NCI-H2107 treated with DMSO at 0.1 percent for 48 hours (cell line): ENCODE results near the gene HIRIP3.
"Not testable (repeated sequence)": the region's sequence is repeated elsewhere in the genome, so short reads cannot be mapped to it uniquely, and the experiment has no call there.

Source experiments
- DNase-seq: peaks from one replicate; lab custom pipeline; 2025; ENCODE audit not compliant: unreplicated experiment; lab: John Stamatoyannopoulos, UW

The HIRIP3 gene

DNA sequence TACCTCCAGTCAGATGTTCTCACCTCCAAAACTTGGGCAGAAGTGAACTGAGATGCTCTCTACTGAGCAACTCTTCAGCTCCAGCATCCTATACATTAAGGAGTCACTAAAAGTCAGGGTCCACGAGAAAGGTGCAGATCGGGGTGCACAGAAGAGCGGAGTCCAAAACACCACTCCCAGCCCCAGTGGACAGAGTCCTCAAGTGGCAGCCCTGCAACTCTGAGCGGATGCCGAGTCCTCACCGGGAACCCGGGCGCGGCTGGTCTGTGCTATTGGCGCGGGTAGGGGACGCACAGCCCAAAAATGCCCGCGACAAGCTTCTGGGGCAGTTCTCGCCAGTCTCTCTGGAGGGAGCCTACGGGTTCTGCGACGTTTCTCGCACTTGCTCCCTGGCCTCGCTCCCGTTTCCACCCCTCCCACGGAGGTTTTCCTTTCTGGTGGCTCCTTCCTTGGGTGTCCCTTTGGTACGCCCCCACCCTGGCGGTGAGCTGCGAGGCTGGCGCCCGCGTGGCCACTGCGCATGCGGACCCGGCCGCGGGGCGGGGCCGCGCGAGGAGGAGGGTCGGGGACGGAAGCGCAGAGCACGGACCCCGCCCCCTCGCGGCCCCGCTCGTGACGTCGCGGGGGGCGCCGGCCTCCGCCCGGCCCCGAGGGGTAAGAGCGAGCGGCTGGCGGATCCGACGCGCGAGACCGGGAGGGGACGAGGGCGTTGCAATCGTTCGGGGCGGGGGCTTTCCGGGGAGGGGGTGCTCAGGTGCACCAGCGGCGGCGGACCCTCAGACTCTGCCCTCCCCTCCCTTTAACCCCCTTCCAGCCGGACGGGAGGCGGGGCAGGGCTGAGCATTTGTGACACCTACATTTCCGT, 33.7 kb downstream of the HIRIP3 start, which contains the start of gene TMEM219:
TMEM219 (plus strand) TSS at position 601 of the 865 bp plus-strand sequence. CDS start 1,065 bp downstream, outside the sequence.
- DNase-seq: peak; percentile 60

DNA sequence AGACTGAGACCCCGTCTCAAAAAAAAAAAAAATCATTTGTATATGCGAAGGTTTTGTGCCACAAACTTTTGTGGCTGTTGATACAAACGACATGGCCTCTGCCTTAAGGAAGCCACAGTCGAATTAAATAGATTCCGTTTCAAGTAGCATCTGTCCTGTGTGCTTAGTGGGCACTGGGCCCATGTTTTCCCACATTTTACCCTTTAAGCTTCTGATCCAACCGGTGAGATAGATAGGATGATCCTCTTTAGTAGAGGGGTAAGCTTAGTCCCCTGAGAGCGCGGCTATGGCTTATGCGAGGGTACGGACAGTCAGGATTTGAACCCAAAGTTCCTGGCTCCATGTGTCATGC, 34.3 kb downstream of the HIRIP3 start:
- DNase-seq: no peak

DNA sequence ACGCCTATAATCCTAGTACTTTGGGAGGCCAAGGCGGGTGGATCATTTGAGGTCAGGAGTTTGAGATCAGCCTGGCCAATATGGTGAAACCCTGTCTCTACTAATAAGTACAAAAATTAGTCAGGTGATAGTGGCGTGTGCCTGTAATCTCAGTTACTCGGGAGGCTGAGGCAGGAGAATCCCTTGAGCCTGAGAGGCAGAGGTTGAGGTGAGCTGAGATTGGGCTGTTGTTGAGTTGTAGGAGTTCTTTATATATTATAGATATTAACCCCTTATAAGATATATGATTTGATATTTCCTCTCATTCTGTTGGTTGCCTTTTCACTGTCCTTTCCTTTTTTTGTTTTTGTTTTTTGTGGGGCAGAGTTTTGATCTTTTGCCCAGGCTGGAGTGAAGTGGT, 35.6 kb downstream of the HIRIP3 start:
- DNase-seq: not testable (repeated sequence)

DNA sequence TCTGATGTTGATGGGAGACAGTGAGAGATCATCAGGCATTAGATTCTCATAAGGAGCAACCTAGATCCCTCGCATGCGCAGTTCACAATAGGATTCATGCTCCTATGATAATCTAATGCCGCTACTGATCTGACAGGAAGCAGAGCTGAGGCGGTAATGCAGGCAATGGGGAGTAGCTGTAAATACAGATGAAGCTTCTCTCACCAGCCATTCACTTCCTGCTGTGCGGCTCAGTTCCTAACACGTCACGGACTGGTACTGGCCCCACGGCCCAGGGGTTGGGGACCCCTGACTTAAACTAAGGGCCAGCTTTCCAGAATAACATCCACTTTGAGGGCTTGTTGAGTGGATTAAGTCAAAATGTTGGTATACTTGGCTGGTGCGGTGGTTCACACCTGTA, 36.1 kb downstream of the HIRIP3 start:
- no peak for DNase-seq

DNA sequence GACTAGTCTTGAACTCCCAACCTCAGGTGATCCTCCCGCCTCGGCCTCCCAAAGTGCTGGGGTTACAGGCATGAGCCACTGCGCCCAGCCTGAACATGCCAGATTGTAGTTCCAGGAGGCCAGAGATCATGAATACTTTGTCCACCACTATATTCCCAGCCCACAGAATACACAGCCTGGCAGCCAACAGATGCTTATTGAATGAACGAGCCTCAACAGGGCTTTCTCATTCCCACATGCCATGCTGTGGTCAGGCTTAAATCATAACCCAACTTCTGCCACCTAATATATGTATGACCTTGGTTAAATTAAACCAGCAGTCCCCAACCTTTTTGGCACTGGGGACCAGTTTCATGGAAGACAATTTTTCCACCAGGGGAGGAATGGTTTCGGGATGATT, 36.7 kb downstream of the HIRIP3 start:
- no peak for DNase-seq

DNA sequence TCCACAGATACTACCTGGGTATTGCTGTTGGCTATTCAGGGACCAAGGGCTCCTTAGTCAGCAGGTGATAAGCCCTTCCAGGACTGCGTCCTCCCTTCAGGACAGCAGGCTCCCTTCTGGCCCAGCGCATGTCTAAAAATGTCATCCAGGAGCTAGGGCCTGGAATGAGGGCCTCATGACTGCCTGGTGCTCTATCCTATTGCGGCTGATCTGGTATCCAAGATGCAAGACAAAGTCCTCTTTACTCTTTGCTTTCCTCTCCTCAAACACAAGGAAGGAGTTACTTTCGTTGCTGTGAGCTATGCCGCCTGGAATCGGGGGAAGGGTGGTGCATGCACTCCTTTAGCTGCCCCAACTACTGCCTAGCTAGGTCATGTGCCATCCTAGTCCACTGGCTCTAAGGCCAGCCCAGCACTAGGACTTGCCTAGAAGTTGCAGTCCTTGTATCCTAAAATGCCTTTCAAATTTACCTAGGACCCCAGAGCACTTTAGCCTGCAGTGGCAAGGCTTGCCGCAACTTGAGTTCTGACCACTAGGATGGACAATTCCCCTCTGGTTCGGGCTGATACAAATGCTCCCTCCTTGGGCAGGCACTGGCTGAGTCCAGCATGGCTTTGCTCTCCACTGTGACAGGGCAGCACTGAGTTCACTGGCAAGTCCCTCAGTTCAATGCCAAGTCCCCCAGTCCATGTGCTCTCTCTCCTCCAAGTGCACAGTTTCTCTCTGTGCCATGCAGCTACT, 43.6 kb downstream of the HIRIP3 start:
- no peak for DNase-seq

DNA sequence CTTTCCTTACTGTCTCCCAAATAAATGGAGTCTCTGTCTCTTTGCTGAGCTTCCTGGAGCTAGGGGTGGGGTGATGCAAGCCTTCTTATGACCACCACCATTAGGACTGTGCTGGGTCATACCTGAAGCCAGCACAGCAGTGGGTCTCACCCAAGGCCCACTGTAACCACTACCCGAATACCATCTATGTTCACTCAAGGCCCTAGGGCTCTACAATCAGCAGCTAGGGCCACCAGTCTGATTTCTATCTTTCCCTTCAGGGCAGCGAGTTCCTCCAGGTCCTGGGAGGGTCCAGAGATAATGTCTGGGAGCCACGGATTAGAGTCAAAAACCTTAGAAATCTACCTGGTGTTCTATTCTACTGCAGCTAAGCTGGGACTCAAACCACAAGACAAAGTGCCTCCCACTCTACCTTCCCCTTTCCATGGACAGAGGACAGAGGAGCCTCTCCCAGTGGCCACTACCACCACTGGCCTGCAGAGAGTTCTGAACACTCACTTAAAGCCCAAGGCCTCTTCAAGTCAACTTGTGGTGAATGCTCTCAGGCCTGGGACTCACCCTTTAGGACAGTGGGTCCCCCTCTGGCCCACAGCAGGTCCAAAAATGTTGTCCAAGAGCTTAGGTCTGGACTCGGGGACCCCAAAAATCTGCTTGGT, 44.5 kb downstream of the HIRIP3 start:
- DNase-seq: no peak

DNA sequence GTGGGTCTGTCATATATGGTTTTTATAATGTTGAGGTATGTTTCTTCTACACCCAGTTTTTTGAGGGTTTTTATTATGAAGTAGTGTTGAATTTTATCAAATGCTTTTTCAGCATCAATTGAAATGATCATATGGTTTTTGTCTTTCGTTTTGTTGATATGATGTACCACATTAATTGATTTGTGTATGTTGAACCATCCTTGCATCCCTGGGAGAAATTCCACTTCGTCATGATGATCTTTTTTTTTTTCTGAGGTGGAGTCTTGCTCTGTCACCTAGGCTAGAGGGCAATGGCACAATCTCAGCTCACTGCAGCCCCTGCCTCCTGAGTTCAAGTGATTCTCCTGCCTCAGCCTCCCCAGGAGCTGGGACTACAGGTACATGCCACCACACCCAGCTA, 47.5 kb downstream of the HIRIP3 start:
- DNase-seq: no peak

DNA sequence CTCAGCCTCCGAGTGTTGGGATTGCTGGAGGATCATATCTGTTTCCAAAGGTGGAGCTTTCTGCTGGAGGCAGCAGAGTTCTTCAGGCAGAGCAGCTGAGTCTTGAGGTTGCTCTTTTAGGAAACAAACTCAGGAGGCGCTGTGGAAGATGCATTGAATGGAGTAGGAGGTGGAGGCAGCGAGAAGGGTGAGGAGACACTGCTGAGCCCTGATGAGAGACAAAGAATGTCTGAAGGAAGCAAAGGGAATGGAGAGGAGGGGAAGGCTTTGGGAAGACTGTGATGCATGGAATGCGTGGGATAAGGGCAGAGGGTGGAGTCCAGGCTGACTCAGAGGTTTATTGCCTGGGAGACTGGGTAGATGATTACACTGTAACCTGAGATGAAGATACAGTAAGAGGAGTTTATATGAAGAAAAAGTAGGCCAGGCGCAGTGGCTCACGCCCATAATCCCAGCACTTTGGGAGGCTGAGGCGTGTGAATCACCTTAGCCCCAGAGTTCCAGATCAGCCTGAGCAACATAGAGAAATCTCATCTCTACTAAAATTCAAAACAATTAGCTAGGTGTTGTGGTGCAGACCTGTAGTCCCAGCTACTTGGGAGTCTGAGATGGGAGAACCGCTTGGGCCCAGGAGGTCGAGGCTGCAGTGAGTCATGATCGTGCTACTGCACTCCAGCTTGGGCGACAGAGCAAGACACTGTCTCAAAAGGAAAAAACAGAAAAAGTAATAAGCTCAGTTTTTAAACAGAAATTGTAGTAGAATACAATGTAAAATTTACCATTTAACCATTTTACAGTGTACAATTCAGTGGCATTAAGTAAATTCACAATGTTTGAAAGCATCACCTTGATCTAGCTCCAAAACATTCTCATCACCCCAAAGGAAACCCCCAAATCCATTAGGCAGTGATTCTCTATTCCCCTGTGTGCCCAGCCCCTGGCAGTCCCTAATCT, 51.3 kb downstream of the HIRIP3 start:
- peak; percentile 88 for DNase-seq
